Activated CD8-positive, alpha-beta memory T cell treated with anti-CD3 and anti-CD28 coated beads, Interleukin-2, amount 50 U/mL, for 1 hour (primary cell): ENCODE data around the gene GALNTL6.
"Not testable (repeated sequence)": the region's sequence is repeated elsewhere in the genome, so short reads cannot be mapped to it uniquely, and the experiment has no call there.

Experiments
- DNase-seq: peaks from one replicate; pipeline ENCODE4 v3.0.0-alpha.2; 2020; ENCODE audit errors: extremely low read depth

The GALNTL6 gene

GRCh38 chr4:172740434-172740833, 927.2 kb downstream of the GALNTL6 start:
- no peak for DNase-seq

- DNase-seq = no peak
Observed at GRCh38 chr4:172750910-172751309, 937.7 kb downstream of the GALNTL6 start.

GRCh38 chr4:172751550-172751949, 938.3 kb downstream of the GALNTL6 start:
- no peak for DNase-seq

- DNase-seq = no peak
Observed at GRCh38 chr4:172758586-172759340, 945.6 kb downstream of the GALNTL6 start.

- no peak for DNase-seq
Observed at GRCh38 chr4:172760512-172760911, 947.3 kb downstream of the GALNTL6 start.

- DNase-seq = no peak
Observed at GRCh38 chr4:172762895-172763294, 949.7 kb downstream of the GALNTL6 start.

- no peak for DNase-seq
Observed at GRCh38 chr4:172770787-172771186, 957.6 kb downstream of the GALNTL6 start.

- no peak for DNase-seq
Observed at GRCh38 chr4:172772781-172773180, 959.6 kb downstream of the GALNTL6 start.

GRCh38 chr4:172776203-172776861, 963.1 kb downstream of the GALNTL6 start:
- DNase-seq = no peak

GRCh38 chr4:172777729-172778431, 964.7 kb downstream of the GALNTL6 start:
- no peak for DNase-seq

- DNase-seq = no peak
Observed at GRCh38 chr4:172778583-172778982, 965.4 kb downstream of the GALNTL6 start.

- no peak for DNase-seq
Observed at GRCh38 chr4:172780566-172781081, 967.4 kb downstream of the GALNTL6 start.

- DNase-seq = no peak
Observed at GRCh38 chr4:172785613-172786012, 972.4 kb downstream of the GALNTL6 start.

GRCh38 chr4:172786039-172786792, 973.0 kb downstream of the GALNTL6 start:
- no peak for DNase-seq

- DNase-seq = no peak
Observed at GRCh38 chr4:172787111-172787510, 973.9 kb downstream of the GALNTL6 start.

GRCh38 chr4:172791841-172792240, 978.6 kb downstream of the GALNTL6 start:
- DNase-seq = no peak

GRCh38 chr4:172793565-172794306, 980.5 kb downstream of the GALNTL6 start:
- no peak for DNase-seq

- no peak for DNase-seq
Observed at GRCh38 chr4:172794307-172794703, 981.1 kb downstream of the GALNTL6 start.

GRCh38 chr4:172797281-172797680, 984.1 kb downstream of the GALNTL6 start:
- not testable (repeated sequence) for DNase-seq

GRCh38 chr4:172802032-172802431, 988.8 kb downstream of the GALNTL6 start:
- no peak for DNase-seq

- DNase-seq = no peak
Observed at GRCh38 chr4:172806841-172807240, 993.6 kb downstream of the GALNTL6 start.
